CD4-positive, alpha-beta T cell treated with Interleukin-15 for 4 hours (primary cell): ENCODE results near the gene GSDME.
"Not testable (repeated sequence)": the region's sequence is repeated elsewhere in the genome, so short reads cannot be mapped to it uniquely, and the experiment has no call there.

Experiments
- DNase-seq: peaks from one replicate; pipeline ENCODE4 v3.0.0-alpha.2; 2020; ENCODE audit warnings: low spot score

The GSDME gene

GRCh38 chr7:24757353-24758275 is at the start of gene GSDME:
Gene GSDME, minus strand, starts transcription at chr7:24757464. Its CDS starts 7,690 bp downstream, at chr7:24749774.
- no peak for DNase-seq

- no peak for DNase-seq
These were observed 45.0 kb upstream of the GSDME start for GRCh38 chr7:24802300-24802699.

GRCh38 chr7:24801883-24802282 is 44.6 kb upstream of the GSDME start:
- DNase-seq, result no peak

- no peak for DNase-seq
These were observed 43.4 kb upstream of the GSDME start for GRCh38 chr7:24800667-24801066.

GRCh38 chr7:24800073-24800472 is 42.8 kb upstream of the GSDME start:
- no peak for DNase-seq

GRCh38 chr7:24799506-24799905 is 42.2 kb upstream of the GSDME start:
- DNase-seq, result no peak

- no peak for DNase-seq
These were observed 41.0 kb upstream of the GSDME start for GRCh38 chr7:24798261-24798660.

- DNase-seq, result no peak
These were observed 40.0 kb upstream of the GSDME start for GRCh38 chr7:24797270-24797669.

- no peak for DNase-seq
These were observed 38.1 kb upstream of the GSDME start for GRCh38 chr7:24795407-24795767.

GRCh38 chr7:24794751-24795406 is 37.6 kb upstream of the GSDME start:
- DNase-seq, result not testable (repeated sequence)

GRCh38 chr7:24793982-24794648 is 36.9 kb upstream of the GSDME start:
- DNase-seq, result no peak

GRCh38 chr7:24788961-24789576 is 31.8 kb upstream of the GSDME start:
- DNase-seq, result no peak

GRCh38 chr7:24788075-24788474 is 30.8 kb upstream of the GSDME start:
- DNase-seq, result no peak

GRCh38 chr7:24786941-24787340 is 29.7 kb upstream of the GSDME start:
- no peak for DNase-seq

GRCh38 chr7:24786306-24786705 is 29.0 kb upstream of the GSDME start:
- DNase-seq, result no peak

GRCh38 chr7:24784277-24784676 is 27.0 kb upstream of the GSDME start:
- no peak for DNase-seq

- DNase-seq, result no peak
These were observed 26.4 kb upstream of the GSDME start for GRCh38 chr7:24783698-24784097.

- no peak for DNase-seq
These were observed 23.8 kb upstream of the GSDME start for GRCh38 chr7:24781106-24781505.

GRCh38 chr7:24779283-24779655 is 22.0 kb upstream of the GSDME start:
- DNase-seq, result no peak

GRCh38 chr7:24778543-24779282 is 21.4 kb upstream of the GSDME start:
- DNase-seq, result no peak

- DNase-seq, result no peak
These were observed 20.5 kb upstream of the GSDME start for GRCh38 chr7:24777806-24778205.

GRCh38 chr7:24773646-24774045 is 16.4 kb upstream of the GSDME start:
- DNase-seq, result no peak
